ENCODE measurements around the gene HOXD9.

DNA sequence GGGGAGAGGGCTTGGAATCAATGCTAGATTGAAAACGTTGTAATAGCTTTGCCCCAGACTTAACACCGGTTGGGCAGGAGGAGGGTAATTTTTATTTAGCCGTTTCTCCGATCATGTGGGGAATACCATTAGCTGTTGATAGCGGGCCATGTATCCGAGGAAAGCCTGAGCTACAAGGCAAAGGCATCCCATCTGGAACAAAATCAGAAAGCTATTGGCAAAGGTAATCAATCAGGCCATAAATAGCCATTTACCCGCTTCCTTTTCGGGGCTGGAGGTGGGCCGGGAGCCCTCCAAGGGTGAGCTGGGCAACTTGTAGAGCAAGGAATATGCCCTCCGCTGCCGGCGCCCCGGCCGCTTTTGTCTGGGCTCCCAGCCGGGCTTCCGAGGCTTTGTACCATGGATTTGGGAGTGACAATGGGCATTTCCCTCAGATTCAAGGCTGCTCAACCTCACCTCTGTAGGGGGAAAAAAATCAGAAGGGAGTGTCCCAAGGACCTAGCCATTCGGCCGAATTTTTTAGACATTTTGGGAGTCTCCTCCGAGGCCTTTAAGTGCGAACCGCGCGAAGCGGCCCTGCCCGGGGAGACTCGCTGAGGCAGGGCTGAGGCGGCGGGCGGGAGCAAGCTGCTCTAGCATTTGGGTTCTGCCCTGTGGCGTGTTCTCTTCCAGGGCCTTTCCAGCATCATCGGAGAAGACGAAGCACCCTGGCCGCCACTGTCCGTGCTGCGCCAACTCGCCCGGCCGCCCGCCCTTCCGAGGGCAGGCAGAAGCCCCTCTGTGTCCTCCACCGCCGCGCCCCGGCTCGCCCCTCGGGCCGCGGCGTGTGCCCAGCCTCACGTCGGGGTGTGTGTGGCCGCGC is 1.1 kb upstream of the HOXD9 start:
- TF ChIP-seq EP300 (IDR thresholded peaks at IDR 0.05): no peak
- TF ChIP-seq, protein P1, sequence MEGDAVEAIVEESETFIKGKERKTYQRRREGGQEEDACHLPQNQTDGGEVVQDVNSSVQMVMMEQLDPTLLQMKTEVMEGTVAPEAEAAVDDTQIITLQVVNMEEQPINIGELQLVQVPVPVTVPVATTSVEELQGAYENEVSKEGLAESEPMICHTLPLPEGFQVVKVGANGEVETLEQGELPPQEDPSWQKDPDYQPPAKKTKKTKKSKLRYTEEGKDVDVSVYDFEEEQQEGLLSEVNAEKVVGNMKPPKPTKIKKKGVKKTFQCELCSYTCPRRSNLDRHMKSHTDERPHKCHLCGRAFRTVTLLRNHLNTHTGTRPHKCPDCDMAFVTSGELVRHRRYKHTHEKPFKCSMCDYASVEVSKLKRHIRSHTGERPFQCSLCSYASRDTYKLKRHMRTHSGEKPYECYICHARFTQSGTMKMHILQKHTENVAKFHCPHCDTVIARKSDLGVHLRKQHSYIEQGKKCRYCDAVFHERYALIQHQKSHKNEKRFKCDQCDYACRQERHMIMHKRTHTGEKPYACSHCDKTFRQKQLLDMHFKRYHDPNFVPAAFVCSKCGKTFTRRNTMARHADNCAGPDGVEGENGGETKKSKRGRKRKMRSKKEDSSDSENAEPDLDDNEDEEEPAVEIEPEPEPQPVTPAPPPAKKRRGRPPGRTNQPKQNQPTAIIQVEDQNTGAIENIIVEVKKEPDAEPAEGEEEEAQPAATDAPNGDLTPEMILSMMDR (IDR thresholded peaks at IDR 0.05): no peak
- no peak for TF ChIP-seq POLR2A (IDR thresholded peaks at IDR 0.05)
- TF ChIP-seq POLR2AphosphoS5 (IDR thresholded peaks at IDR 0.05): no peak
